IPS-20b (cell line): ENCODE data around the gene LRRC7.
"Not testable (repeated sequence)": the region's sequence is repeated elsewhere in the genome, so short reads cannot be mapped to it uniquely, and the experiment has no call there.

ENCODE experiments used
- H3K27ac ChIP-seq: one replicate; pipeline ENCODE4 v1.5.1; 2013; ENCODE audit warnings: low read length
- H3K27me3 ChIP-seq: 2 replicates; pipeline ENCODE4 v1.6.1; 2013; ENCODE audit warnings: mild to moderate bottlenecking, low read length, inconsistent platforms; ENCODE audit not compliant: insufficient read depth
- H3K36me3 ChIP-seq: 2 replicates; pipeline ENCODE4 v1.6.1; 2013; ENCODE audit warnings: low read depth, mild to moderate bottlenecking, inconsistent platforms, low read length, moderate library complexity; ENCODE audit not compliant: insufficient read depth
- H3K4me1 ChIP-seq: 2 replicates; pipeline ENCODE4 v1.6.1; 2013; ENCODE audit warnings: mild to moderate bottlenecking, control low read depth, inconsistent platforms, low read length, moderate library complexity; ENCODE audit not compliant: insufficient read depth
- H3K4me3 ChIP-seq: 2 replicates; pipeline ENCODE4 v1.5.1; 2013; ENCODE audit warnings: mild to moderate bottlenecking, low read length, inconsistent platforms
- H3K9ac ChIP-seq: 2 replicates; pipeline ENCODE4 v1.6.1; 2013; ENCODE audit warnings: low read depth, mild to moderate bottlenecking, inconsistent platforms, low read length, moderate library complexity
- H3K9me3 ChIP-seq: 2 replicates; pipeline ENCODE4 v1.6.1; 2013; ENCODE audit warnings: mild to moderate bottlenecking, low read depth, low read length, inconsistent platforms; ENCODE audit not compliant: insufficient read depth

LRRC7 gene

GRCh38 chr1:69911301-69911801 lies 343.6 kb downstream of the LRRC7 start:
- H3K27me3 ChIP-seq: no peaks in the 10 kb centered on the region
- H3K9me3 ChIP-seq: peaks cover 9% of the 10 kb centered on the region; the same call in 1 of the 2 replicates
- H3K4me3 ChIP-seq: no peak overlapping the region
- no peak overlapping the region for H3K27ac ChIP-seq
- no peaks in the 10 kb centered on the region for H3K4me1 ChIP-seq
- H3K9ac ChIP-seq: no peak overlapping the region
- H3K36me3 ChIP-seq: no peaks in the 10 kb centered on the region

GRCh38 chr1:69913977-69914376 lies 346.3 kb downstream of the LRRC7 start:
- no peaks in the 10 kb centered on the region for H3K27me3 ChIP-seq
- H3K27ac ChIP-seq: no peak overlapping the region
- H3K4me1 ChIP-seq: no peaks in the 10 kb centered on the region
- peaks cover 9% of the 10 kb centered on the region; the same call in 1 of the 2 replicates for H3K9me3 ChIP-seq
- H3K36me3 ChIP-seq: no peaks in the 10 kb centered on the region
- H3K4me3 ChIP-seq: no peak overlapping the region
- no peak overlapping the region for H3K9ac ChIP-seq

- no peaks in the 10 kb centered on the region for H3K27me3 ChIP-seq
- no peaks in the 10 kb centered on the region for H3K4me1 ChIP-seq
- no peak overlapping the region for H3K27ac ChIP-seq
- peaks cover 9% of the 10 kb centered on the region; the same call in 1 of the 2 replicates for H3K9me3 ChIP-seq
- H3K36me3 ChIP-seq: no peaks in the 10 kb centered on the region
- no peak overlapping the region for H3K4me3 ChIP-seq
- H3K9ac ChIP-seq: no peak overlapping the region
Measured at GRCh38 chr1:69914976-69915765, 347.4 kb downstream of the LRRC7 start.

- no peaks in the 10 kb centered on the region for H3K4me1 ChIP-seq
- no peak overlapping the region for H3K27ac ChIP-seq
- H3K27me3 ChIP-seq: no peaks in the 10 kb centered on the region
- H3K4me3 ChIP-seq: no peak overlapping the region
- no peak overlapping the region for H3K9ac ChIP-seq
- H3K36me3 ChIP-seq: no peaks in the 10 kb centered on the region
- no peaks in the 10 kb centered on the region for H3K9me3 ChIP-seq
Measured at GRCh38 chr1:69919129-69919921, 351.6 kb downstream of the LRRC7 start.

- H3K4me3 ChIP-seq: no peak overlapping the region
- H3K27ac ChIP-seq: no peak overlapping the region
- H3K9ac ChIP-seq: no peak overlapping the region
- no peaks in the 10 kb centered on the region for H3K4me1 ChIP-seq
- no peaks in the 10 kb centered on the region for H3K36me3 ChIP-seq
- H3K9me3 ChIP-seq: no peaks in the 10 kb centered on the region
- no peaks in the 10 kb centered on the region for H3K27me3 ChIP-seq
Measured at GRCh38 chr1:69919922-69920273, 352.2 kb downstream of the LRRC7 start.

GRCh38 chr1:69920426-69920825 lies 352.7 kb downstream of the LRRC7 start:
- Histone ChIP-seq H3K9ac (no peak overlapping the region), H3K27me3 (no peaks in the 10 kb centered on the region), H3K36me3 (no peaks in the 10 kb centered on the region), H3K27ac (no peak overlapping the region), H3K4me3 (no peak overlapping the region), H3K4me1 (no peaks in the 10 kb centered on the region), H3K9me3 (no peaks in the 10 kb centered on the region)

- H3K9ac ChIP-seq: no peak overlapping the region
- no peaks in the 10 kb centered on the region for H3K9me3 ChIP-seq
- no peaks in the 10 kb centered on the region for H3K36me3 ChIP-seq
- H3K4me3 ChIP-seq: no peak overlapping the region
- no peaks in the 10 kb centered on the region for H3K4me1 ChIP-seq
- no peak overlapping the region for H3K27ac ChIP-seq
- H3K27me3 ChIP-seq: no peaks in the 10 kb centered on the region
Measured at GRCh38 chr1:69921486-69921885, 353.8 kb downstream of the LRRC7 start.

- not testable (repeated sequence) for H3K27ac ChIP-seq, H3K36me3 ChIP-seq, H3K9ac ChIP-seq
Measured at GRCh38 chr1:69928234-69928633, 360.5 kb downstream of the LRRC7 start.

GRCh38 chr1:69929308-69930057 lies 361.8 kb downstream of the LRRC7 start:
- Histone ChIP-seq H3K27me3 (no peaks in the 10 kb centered on the region), H3K27ac (no peak overlapping the region), H3K4me1 (no peaks in the 10 kb centered on the region), H3K36me3 (no peaks in the 10 kb centered on the region), H3K9ac (no peak overlapping the region), H3K9me3 (peaks cover 5% of the 10 kb centered on the region; the same call in 1 of the 2 replicates), H3K4me3 (no peak overlapping the region)

More at GRCh38 chr1:69928234-69928633, 360.5 kb downstream of the LRRC7 start:
- H3K9me3 ChIP-seq, H3K4me3 ChIP-seq, H3K27me3 ChIP-seq, H3K4me1 ChIP-seq: not testable (repeated sequence)

- no peak overlapping the region for H3K9ac ChIP-seq
Measured at GRCh38 chr1:69930396-69930795, 362.7 kb downstream of the LRRC7 start.

GRCh38 chr1:69932760-69933159 lies 365.0 kb downstream of the LRRC7 start:
- H3K36me3 ChIP-seq: no peaks in the 10 kb centered on the region
- peaks cover 3% of the 10 kb centered on the region; the same call in 1 of the 2 replicates for H3K9me3 ChIP-seq

More at GRCh38 chr1:69930396-69930795, 362.7 kb downstream of the LRRC7 start:
- H3K9me3 ChIP-seq: peaks cover 5% of the 10 kb centered on the region; the same call in 1 of the 2 replicates
- H3K4me3 ChIP-seq: no peak overlapping the region
- no peaks in the 10 kb centered on the region for H3K36me3 ChIP-seq
- no peak overlapping the region for H3K27ac ChIP-seq
- no peaks in the 10 kb centered on the region for H3K27me3 ChIP-seq
- H3K4me1 ChIP-seq: no peaks in the 10 kb centered on the region

More at GRCh38 chr1:69932760-69933159, 365.0 kb downstream of the LRRC7 start:
- Histone ChIP-seq H3K27ac (no peak overlapping the region), H3K9ac (no peak overlapping the region), H3K27me3 (no peaks in the 10 kb centered on the region), H3K4me1 (no peaks in the 10 kb centered on the region), H3K4me3 (no peak overlapping the region)
